GM21447 (cell line): Measurements from ENCODE around the gene APLN.

ENCODE experiments used
- ATAC-seq: cut with Tn5 transposase; IDR thresholded peaks from one replicate; pipeline ENCODE4 v1.9.1; 2021; ENCODE audit not compliant: unreplicated experiment

The APLN gene

DNA sequence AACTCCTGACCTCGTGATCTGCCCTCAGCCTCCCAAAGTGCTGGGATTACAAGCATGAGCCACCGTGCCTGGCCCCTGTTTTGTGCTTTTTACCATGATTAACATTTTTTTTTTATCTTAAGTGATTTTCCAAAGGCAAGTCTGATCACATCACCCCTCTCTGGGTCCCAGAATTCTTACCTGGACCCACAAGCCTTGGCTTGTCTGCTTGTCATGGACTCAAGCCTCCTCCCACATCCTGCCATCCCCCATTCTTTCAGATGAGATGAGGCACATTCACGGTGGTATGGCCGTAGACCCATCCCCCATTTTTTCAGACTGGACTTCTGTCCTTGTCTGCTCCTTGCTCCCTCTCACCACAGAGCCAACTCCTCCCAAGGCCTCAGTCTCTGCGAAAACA, 55.3 kb downstream of the APLN start:
- ATAC-seq = no peak

- no peak for ATAC-seq
Measured at GRCh38 chrX:129597905-129598304, 56.9 kb downstream of the APLN start.

DNA sequence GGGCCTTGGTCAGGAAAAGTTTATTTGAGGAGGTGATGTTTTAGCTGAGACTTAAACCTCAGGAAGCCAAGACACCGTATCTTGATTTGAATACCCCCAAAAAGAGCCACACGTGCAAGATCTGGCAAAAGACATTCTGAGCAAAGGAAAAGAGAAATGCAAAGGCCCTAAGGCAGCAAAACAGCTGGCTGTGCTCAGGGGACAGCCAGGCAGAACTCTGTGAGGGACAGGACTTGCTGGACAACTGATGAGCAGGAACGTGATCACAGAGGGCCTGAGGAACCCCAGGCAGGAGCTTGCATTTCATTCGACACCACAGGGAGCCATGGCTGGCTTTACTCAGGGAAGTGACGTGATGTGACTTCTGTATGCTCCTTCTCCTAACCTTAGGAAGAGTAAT, 58.7 kb downstream of the APLN start:
- no peak for ATAC-seq
